GM18499 (cell line): ENCODE results near the gene TACR1.
"Not testable (repeated sequence)": the region's sequence is repeated elsewhere in the genome, so short reads cannot be mapped to it uniquely, and the experiment has no call there.

ENCODE experiments used
- ATAC-seq: cut with Tn5 transposase; IDR thresholded peaks from one replicate; pipeline ENCODE4 v1.9.1; 2021; ENCODE audit warnings: moderate number of reproducible peaks; ENCODE audit not compliant: insufficient read depth, unreplicated experiment

The TACR1 gene

GRCh38 chr2:75094405-75094804 lies 104.9 kb downstream of the TACR1 start:
- no peak for ATAC-seq

- ATAC-seq: no peak
Measured at GRCh38 chr2:75090770-75091515, 108.4 kb downstream of the TACR1 start.

GRCh38 chr2:75089471-75089870 lies 109.8 kb downstream of the TACR1 start:
- no peak for ATAC-seq

- no peak for ATAC-seq
Measured at GRCh38 chr2:75088791-75089190, 110.5 kb downstream of the TACR1 start.

- no peak for ATAC-seq
Measured at GRCh38 chr2:75087736-75088135, 111.6 kb downstream of the TACR1 start.

GRCh38 chr2:75079575-75079974 lies 119.7 kb downstream of the TACR1 start:
- ATAC-seq: no peak

- ATAC-seq: no peak
Measured at GRCh38 chr2:75077909-75078308, 121.4 kb downstream of the TACR1 start.

- ATAC-seq: no peak
Measured at GRCh38 chr2:75076088-75076487, 123.2 kb downstream of the TACR1 start.

GRCh38 chr2:75074708-75075107 lies 124.6 kb downstream of the TACR1 start:
- ATAC-seq: no peak

GRCh38 chr2:75074228-75074627 lies 125.1 kb downstream of the TACR1 start:
- no peak for ATAC-seq

- ATAC-seq: no peak
Measured at GRCh38 chr2:75071766-75072165, 127.6 kb downstream of the TACR1 start.

GRCh38 chr2:75068546-75068945 lies 130.8 kb downstream of the TACR1 start:
- ATAC-seq: no peak

- no peak for ATAC-seq
Measured at GRCh38 chr2:75067506-75067905, 131.8 kb downstream of the TACR1 start.

- ATAC-seq: no peak
Measured at GRCh38 chr2:75066121-75066902, 133.0 kb downstream of the TACR1 start.

- ATAC-seq: no peak
Measured at GRCh38 chr2:75065402-75066008, 133.8 kb downstream of the TACR1 start.

GRCh38 chr2:75064691-75065396 lies 134.5 kb downstream of the TACR1 start:
- no peak for ATAC-seq

GRCh38 chr2:75063906-75064305 lies 135.4 kb downstream of the TACR1 start:
- ATAC-seq: no peak

- no peak for ATAC-seq
Measured at GRCh38 chr2:75058427-75058826, 140.9 kb downstream of the TACR1 start.

- ATAC-seq: not testable (repeated sequence)
Measured at GRCh38 chr2:75057150-75057549, 142.2 kb downstream of the TACR1 start.

GRCh38 chr2:75055820-75056675 lies 143.3 kb downstream of the TACR1 start:
- ATAC-seq: peak; percentile 55
